Activated naive CD8-positive, alpha-beta T cell (primary cell): ENCODE measurements around the gene MRPL58.
"Not testable (repeated sequence)": the region's sequence is repeated elsewhere in the genome, so short reads cannot be mapped to it uniquely, and the experiment has no call there.

Experiments used
- H3K27ac Mint-ChIP-seq: one replicate; pipeline ENCODE4 v1.8.0; 2021; ENCODE audit warnings: mixed read lengths
- H3K27me3 Mint-ChIP-seq: one replicate; pipeline ENCODE4 v1.8.0; 2021; ENCODE audit warnings: mixed read lengths
- H3K36me3 Mint-ChIP-seq: one replicate; pipeline ENCODE4 v1.8.0; 2021; ENCODE audit warnings: mixed read lengths
- H3K4me1 Mint-ChIP-seq: one replicate; pipeline ENCODE4 v1.8.0; 2021; ENCODE audit warnings: low read depth, mixed read lengths
- H3K4me3 Mint-ChIP-seq: one replicate; pipeline ENCODE4 v1.8.0; 2021; ENCODE audit warnings: mild to moderate bottlenecking, mixed read lengths
- H3K9me3 Mint-ChIP-seq: one replicate; pipeline ENCODE4 v1.8.0; 2021; ENCODE audit warnings: low read depth, mixed read lengths

MRPL58 gene

DNA sequence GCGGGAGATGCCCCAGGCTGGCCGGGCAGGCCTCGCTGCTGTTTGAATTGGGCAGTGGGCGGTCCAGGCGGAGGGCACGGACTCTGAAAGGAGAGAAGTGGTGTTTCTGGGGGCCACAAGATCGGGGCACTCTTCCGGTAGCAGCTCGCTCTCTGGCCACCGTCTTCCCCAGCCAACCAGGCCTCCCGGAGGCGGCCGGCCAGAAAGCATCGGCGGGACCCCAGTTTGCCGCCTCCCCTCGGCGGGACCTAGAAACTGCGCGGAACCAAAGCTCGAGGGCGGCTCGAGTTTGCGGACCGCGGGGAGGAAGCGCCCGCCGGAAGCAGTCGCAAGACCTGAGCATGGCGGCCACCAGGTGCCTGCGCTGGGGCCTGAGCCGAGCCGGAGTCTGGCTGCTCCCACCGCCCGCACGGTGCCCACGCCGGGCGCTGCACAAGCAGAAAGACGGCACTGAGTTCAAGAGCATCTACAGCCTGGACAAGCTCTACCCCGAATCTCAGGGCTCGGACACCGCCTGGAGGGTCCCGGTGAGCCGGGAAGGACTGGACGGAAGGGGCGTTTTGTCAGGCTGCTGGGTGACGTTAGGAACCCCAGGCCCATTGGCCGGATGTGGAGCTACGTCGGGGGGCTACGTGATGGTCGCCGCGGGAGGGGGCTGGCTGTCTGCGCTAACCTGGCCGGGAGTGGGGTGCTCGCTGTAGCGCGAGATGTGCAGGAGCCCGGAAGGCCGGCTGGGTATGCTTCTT lies at the start of gene MRPL58:
Gene MRPL58 (plus strand): TSS at position 325 of the 746 bp plus-strand sequence. CDS start 17 bp downstream, at position 342.
- peak within 1 kb of the TSS; percentile 91 for H3K4me3 Mint-ChIP-seq
- peaks cover 32% of the 10 kb centered on the region for H3K4me1 Mint-ChIP-seq
- H3K36me3 Mint-ChIP-seq = peaks cover 10% of the 10 kb centered on the region
- H3K27ac Mint-ChIP-seq = peak within 1 kb of the TSS; percentile 93
- no peaks in the 10 kb centered on the region for H3K9me3 Mint-ChIP-seq
- no peaks in the 10 kb centered on the region for H3K27me3 Mint-ChIP-seq

GRCh38 chr17:74963656-74964055 lies 48.8 kb upstream of the MRPL58 start:
- H3K36me3 Mint-ChIP-seq = no peaks in the 10 kb centered on the region
- no peak overlapping the region for H3K27ac Mint-ChIP-seq
- H3K9me3 Mint-ChIP-seq = no peaks in the 10 kb centered on the region
- H3K4me3 Mint-ChIP-seq = no peak overlapping the region
- peaks cover 7% of the 10 kb centered on the region for H3K4me1 Mint-ChIP-seq
- H3K27me3 Mint-ChIP-seq = no peaks in the 10 kb centered on the region

- no peak overlapping the region for H3K27ac Mint-ChIP-seq
- H3K4me1 Mint-ChIP-seq = peaks cover 7% of the 10 kb centered on the region
- H3K4me3 Mint-ChIP-seq = no peak overlapping the region
- no peaks in the 10 kb centered on the region for H3K36me3 Mint-ChIP-seq
- H3K9me3 Mint-ChIP-seq = no peaks in the 10 kb centered on the region
- H3K27me3 Mint-ChIP-seq = no peaks in the 10 kb centered on the region
Measured at GRCh38 chr17:74964246-74964761, 48.2 kb upstream of the MRPL58 start.

- Mint-ChIP-seq H3K36me3 (no peaks in the 10 kb centered on the region), H3K4me3 (no peak overlapping the region), H3K27ac (no peak overlapping the region), H3K9me3 (no peaks in the 10 kb centered on the region), H3K4me1 (peaks cover 7% of the 10 kb centered on the region), H3K27me3 (no peaks in the 10 kb centered on the region)
Measured at GRCh38 chr17:74964988-74965622, 47.4 kb upstream of the MRPL58 start.

- Mint-ChIP-seq H3K4me1 (peaks cover 9% of the 10 kb centered on the region), H3K9me3 (no peaks in the 10 kb centered on the region), H3K27ac (no peak overlapping the region), H3K36me3 (no peaks in the 10 kb centered on the region), H3K4me3 (no peak overlapping the region), H3K27me3 (no peaks in the 10 kb centered on the region)
Measured at GRCh38 chr17:74968361-74968780, 44.1 kb upstream of the MRPL58 start.

GRCh38 chr17:74969501-74969900 lies 43.0 kb upstream of the MRPL58 start:
- not testable (repeated sequence) for H3K4me1 Mint-ChIP-seq, H3K27ac Mint-ChIP-seq, H3K4me3 Mint-ChIP-seq, H3K9me3 Mint-ChIP-seq, H3K36me3 Mint-ChIP-seq, H3K27me3 Mint-ChIP-seq

GRCh38 chr17:74970395-74970794 lies 42.1 kb upstream of the MRPL58 start:
- Mint-ChIP-seq H3K4me3 (peak overlapping the region; percentile 32), H3K36me3 (no peaks in the 10 kb centered on the region), H3K27ac (no peak overlapping the region), H3K9me3 (no peaks in the 10 kb centered on the region), H3K4me1 (peaks cover 9% of the 10 kb centered on the region), H3K27me3 (no peaks in the 10 kb centered on the region)

GRCh38 chr17:74971069-74971841 lies 41.2 kb upstream of the MRPL58 start:
- peaks cover 9% of the 10 kb centered on the region for H3K4me1 Mint-ChIP-seq
- H3K27ac Mint-ChIP-seq = no peak overlapping the region
- no peaks in the 10 kb centered on the region for H3K27me3 Mint-ChIP-seq
- peak overlapping the region; percentile 66 for H3K4me3 Mint-ChIP-seq
- no peaks in the 10 kb centered on the region for H3K36me3 Mint-ChIP-seq
- no peaks in the 10 kb centered on the region for H3K9me3 Mint-ChIP-seq

GRCh38 chr17:74971842-74972106 lies 40.7 kb upstream of the MRPL58 start:
- H3K36me3 Mint-ChIP-seq = no peaks in the 10 kb centered on the region
- no peaks in the 10 kb centered on the region for H3K9me3 Mint-ChIP-seq
- no peaks in the 10 kb centered on the region for H3K27me3 Mint-ChIP-seq
- H3K27ac Mint-ChIP-seq = no peak overlapping the region
- H3K4me1 Mint-ChIP-seq = peaks cover 9% of the 10 kb centered on the region
- peak overlapping the region; percentile 66 for H3K4me3 Mint-ChIP-seq

DNA sequence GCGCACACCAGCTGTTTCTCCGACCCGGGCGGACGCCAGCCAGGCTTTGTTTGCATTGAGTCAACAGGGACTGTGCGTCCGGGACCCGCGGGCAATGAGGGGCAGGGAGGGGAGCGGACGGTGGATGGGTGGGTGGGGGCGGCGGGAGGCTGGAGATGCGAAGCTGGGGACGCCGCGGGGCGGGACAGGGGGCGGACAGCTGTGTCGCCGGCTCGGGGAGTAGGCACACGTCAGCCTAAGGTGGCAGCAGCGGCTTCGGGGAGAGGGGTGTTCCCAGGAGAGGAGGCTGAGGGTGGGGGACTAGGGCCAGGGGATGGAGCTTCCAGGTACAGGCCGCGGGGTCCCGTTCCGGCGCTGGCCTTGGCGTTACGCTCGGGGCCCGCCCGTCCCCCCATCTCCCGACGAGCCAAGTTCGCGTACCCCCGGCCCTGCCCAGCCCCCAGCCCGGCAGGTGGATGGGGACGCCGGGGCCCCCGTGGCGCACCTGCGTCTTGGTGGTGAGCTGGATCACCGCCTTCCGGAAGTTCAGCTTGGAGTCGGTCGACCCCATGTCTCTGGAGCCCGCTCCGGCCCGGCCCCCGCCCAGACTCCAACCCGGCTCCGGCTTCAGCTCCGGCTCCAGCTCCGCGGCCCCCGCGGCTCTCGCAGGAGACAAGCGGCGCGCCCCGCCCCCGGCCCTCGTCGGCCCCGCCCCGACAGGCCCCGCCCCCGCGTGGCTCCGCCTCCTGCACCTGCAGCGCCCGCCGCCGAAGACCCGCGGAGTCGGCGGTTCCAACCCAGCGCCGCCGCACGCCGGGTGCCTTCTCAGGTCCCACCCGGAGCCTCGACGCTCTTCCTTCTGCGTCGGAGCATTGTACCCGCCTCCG lies 40.1 kb upstream of the MRPL58 start, which contains the start of gene HID1:
Gene HID1 (minus strand): TSS at position 653 of the 866 bp plus-strand sequence. CDS start 103 bp downstream, at position 550.
- H3K27me3 Mint-ChIP-seq = no peaks in the 10 kb centered on the region
- peaks cover 9% of the 10 kb centered on the region for H3K4me1 Mint-ChIP-seq
- peak within 1 kb of the TSS; percentile 22 for H3K27ac Mint-ChIP-seq
- no peaks in the 10 kb centered on the region for H3K9me3 Mint-ChIP-seq
- H3K36me3 Mint-ChIP-seq = no peaks in the 10 kb centered on the region
- peak within 1 kb of the TSS; percentile 91 for H3K4me3 Mint-ChIP-seq

- Mint-ChIP-seq H3K36me3 (no peaks in the 10 kb centered on the region), H3K4me3 (peak overlapping the region; percentile 91), H3K27me3 (no peaks in the 10 kb centered on the region), H3K4me1 (peaks cover 9% of the 10 kb centered on the region), H3K9me3 (no peaks in the 10 kb centered on the region), H3K27ac (peak overlapping the region; percentile 22)
Measured at GRCh38 chr17:74972973-74973328, 39.5 kb upstream of the MRPL58 start.

GRCh38 chr17:74975943-74976342 lies 36.5 kb upstream of the MRPL58 start:
- H3K4me3 Mint-ChIP-seq = no peak overlapping the region
- H3K9me3 Mint-ChIP-seq = no peaks in the 10 kb centered on the region
- no peaks in the 10 kb centered on the region for H3K36me3 Mint-ChIP-seq

GRCh38 chr17:74977802-74978201 lies 34.7 kb upstream of the MRPL58 start:
- H3K4me1 Mint-ChIP-seq = peaks cover 16% of the 10 kb centered on the region
- H3K9me3 Mint-ChIP-seq = no peaks in the 10 kb centered on the region
- no peak overlapping the region for H3K4me3 Mint-ChIP-seq

More at GRCh38 chr17:74975943-74976342, 36.5 kb upstream of the MRPL58 start:
- H3K27me3 Mint-ChIP-seq = no peaks in the 10 kb centered on the region
- H3K27ac Mint-ChIP-seq = no peak overlapping the region
- peaks cover 12% of the 10 kb centered on the region for H3K4me1 Mint-ChIP-seq

GRCh38 chr17:74978240-74978639 lies 34.2 kb upstream of the MRPL58 start:
- no peak overlapping the region for H3K27ac Mint-ChIP-seq
- peaks cover 11% of the 10 kb centered on the region for H3K4me1 Mint-ChIP-seq
- H3K36me3 Mint-ChIP-seq = no peaks in the 10 kb centered on the region
- H3K27me3 Mint-ChIP-seq = no peaks in the 10 kb centered on the region
- no peaks in the 10 kb centered on the region for H3K9me3 Mint-ChIP-seq
- H3K4me3 Mint-ChIP-seq = no peak overlapping the region

More at GRCh38 chr17:74977802-74978201, 34.7 kb upstream of the MRPL58 start:
- H3K27me3 Mint-ChIP-seq = no peaks in the 10 kb centered on the region
- H3K36me3 Mint-ChIP-seq = no peaks in the 10 kb centered on the region
- H3K27ac Mint-ChIP-seq = no peak overlapping the region
